NCI-H82 (cell line): ENCODE results near the gene ALG1.
"Not testable (repeated sequence)": the region's sequence is repeated elsewhere in the genome, so short reads cannot be mapped to it uniquely, and the experiment has no call there.

Source experiments
- DNase-seq: peaks from one replicate; lab custom pipeline; 2025; lab: John Stamatoyannopoulos, UW

The ALG1 gene

DNA sequence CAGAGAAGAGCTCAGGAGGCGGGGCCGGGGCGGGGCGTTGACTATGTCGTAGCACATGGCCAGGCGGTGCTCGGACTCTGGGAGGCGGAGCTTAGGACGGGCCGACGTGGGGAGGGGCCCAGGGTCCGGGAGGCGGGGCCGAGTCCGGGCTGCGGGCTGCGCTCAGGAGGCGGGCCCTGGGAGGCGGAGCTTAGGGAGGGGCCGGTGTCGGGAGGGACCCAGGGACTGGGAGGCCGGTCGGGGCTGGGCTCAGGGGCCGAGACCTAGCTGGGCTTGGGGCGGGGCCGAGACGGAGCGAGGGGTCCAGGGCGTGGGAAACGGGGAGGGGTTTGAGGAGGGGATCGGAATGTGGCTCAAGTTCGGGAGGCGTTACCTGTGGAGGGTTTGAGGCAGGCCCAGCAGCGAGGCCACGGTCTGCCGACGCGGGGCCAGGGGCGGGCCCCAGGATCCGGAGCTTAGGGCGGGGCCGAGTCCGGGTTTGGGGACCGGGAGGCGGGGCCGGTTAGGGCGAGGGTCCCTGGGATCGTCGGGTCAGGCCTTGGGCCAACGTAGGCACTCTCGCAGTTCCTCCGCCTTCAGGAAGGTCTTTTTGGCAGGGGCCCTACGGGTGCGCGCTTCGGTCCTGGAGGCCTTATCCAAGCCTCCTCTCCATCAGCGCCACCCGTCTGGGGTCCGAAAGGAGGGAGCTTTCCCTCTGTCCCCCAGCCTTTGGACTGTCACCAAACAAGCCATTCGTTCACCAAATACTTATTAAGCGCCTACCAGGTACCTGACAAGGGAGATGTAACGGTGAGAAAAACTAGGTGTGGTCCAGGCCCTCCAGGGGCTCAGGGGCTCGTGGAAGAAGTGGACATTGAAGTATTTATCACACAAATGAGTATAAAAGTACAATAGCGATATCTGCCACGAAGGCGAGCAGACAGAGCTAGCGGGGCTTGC lies 26.8 kb downstream of the ALG1 start:
- DNase-seq: peak; percentile 69

DNA sequence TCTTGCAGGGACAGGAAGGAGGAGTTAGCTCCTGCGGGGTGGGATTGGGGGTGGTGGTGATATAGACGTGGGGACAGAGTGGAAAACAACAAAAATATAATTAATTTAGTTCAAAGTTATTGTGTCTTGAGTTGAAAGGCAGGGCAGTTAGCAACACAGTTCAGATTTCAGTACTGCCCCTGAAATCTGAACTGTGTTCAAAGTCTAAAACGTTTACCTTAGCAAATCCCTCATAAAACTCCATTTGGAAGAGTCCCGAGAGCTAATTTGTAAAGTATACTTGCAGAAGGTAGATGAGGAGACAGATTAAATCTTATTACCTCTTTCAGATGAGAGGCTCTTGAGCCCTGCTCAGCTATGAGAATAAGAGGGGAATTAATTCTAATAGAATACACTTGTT lies 27.5 kb downstream of the ALG1 start:
- DNase-seq: peak; percentile 44

GRCh38 chr16:5103296-5104032 lies 31.8 kb downstream of the ALG1 start:
- DNase-seq: peak; percentile 50

GRCh38 chr16:5105039-5105438 lies 33.4 kb downstream of the ALG1 start:
- not testable (repeated sequence) for DNase-seq

- DNase-seq: no peak
These were observed 37.0 kb downstream of the ALG1 start for GRCh38 chr16:5108505-5109158.

DNA sequence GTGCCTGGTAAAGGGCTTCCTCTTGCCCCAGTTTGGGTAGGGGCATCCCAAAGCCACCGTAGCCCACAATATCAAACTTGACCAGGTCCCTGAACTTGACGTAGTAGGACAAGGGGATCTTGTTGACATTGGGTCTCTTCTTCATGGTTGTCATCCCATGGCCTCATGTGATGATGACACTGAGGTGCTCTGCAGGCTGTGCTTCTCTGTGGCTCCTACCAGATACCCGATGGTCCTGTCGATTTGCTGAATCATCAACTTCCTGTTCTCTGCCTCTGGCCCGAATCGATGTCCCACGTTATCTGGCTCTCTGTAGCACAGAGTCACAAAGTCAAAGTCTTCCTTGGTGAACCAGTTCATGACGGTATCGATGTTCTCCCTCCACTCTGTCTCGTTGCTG lies 39.3 kb downstream of the ALG1 start:
- not testable (repeated sequence) for DNase-seq

- not testable (repeated sequence) for DNase-seq
These were observed 45.2 kb downstream of the ALG1 start for GRCh38 chr16:5116780-5117295.

- peak; percentile 54 for DNase-seq
These were observed 45.9 kb downstream of the ALG1 start for GRCh38 chr16:5117300-5118087.

GRCh38 chr16:5131467-5132004 lies 59.9 kb downstream of the ALG1 start:
- DNase-seq: not testable (repeated sequence)

DNA sequence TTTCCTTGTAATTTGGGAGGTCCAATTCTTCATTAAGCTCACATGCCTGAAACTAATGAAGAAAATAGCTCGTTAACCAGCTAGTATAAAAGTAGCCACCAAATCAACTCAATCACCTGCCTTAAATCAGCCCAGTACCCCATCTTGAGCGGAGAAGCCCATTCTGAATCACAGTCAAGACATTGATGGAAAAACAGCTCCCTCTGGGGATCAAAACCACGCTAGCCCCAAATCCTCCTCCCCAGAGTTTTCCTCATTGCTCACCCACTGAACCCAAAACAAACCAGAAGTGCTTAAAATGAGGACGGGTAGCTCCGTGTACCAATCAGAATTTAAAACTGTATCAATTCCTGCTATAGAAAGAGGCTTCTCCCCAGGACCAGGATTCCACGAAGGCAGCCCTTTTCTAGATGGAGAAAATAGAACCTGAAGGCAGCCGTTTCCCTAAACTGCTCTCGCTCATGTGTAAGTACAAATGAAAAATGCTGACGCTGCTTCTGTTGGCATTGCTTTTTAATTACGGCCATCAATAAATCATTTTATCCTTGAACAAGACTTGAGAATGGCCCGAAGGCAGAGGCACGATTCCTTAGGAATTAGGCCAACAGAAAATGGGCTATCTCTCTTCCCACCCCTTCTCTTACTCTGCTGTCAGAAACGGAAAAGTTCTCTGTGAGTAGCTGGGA lies 61.4 kb downstream of the ALG1 start:
- DNase-seq: not testable (repeated sequence)

DNA sequence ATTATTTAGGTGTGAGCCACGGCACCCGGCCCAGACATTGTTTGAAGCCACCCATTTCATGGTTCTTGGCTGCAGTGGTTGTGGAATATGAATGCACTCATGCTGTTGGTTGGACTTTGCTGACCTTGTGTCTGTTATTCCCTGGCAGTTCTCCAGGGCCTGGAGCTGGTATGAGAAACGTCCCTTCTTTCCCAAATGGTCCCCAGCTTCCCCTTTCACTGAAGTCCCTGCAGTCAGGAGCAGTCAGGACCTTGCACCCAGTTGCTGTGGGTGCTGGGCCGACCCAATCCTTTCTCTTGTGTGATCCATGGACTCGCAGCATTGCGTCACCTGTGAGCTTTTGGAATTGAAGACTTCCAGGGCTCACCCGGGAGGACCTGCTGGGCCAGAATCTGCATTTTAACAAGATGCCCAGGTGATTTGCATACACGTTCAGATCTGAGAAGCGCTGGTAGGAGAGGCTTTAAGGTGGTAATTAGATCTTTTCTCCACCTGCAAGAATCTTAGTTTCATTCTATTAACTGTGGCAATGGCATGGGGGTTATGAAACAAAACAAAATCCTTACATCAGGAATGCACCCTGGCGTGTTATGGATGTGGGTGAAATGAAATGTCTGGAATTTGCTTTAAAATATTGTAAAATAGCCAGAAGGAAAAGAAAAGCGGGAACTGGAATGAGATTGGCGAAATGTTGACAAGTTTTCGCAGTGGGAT lies 63.3 kb downstream of the ALG1 start:
- DNase-seq: not testable (repeated sequence)
